ENCODE measurements around the gene VPS51.

Gene VPS51

GRCh38 chr11:65121865-65122696 lies 26.1 kb downstream of the VPS51 start, which contains the start of the genes FAU and MRPL49:
Gene FAU (minus strand): TSS chr11:65122134. CDS start chr11:65121813, 321 bp downstream.
Gene MRPL49 (plus strand): TSS chr11:65122321. CDS start chr11:65122347, 26 bp downstream.
- Histone ChIP-seq H3K9ac (ENCODE audit: low read length) (peak within 1 kb of the TSS; percentile 98), H3F3A (ENCODE audit: insufficient read depth, low read length) (peaks cover 53% of the 10 kb centered on the region), H3K36me3 (replicated peaks; ENCODE audit: insufficient read depth, low read length) (peaks cover 11% of the 10 kb centered on the region), H2AFZ (ENCODE audit: low read length) (peak within 1 kb of the TSS; percentile 80), H3K4me2 (ENCODE audit: low read depth, low read length) (peak within 1 kb of the TSS; percentile 91), H3K9me3 (replicated peaks; ENCODE audit: insufficient read depth, low read length) (no peaks in the 10 kb centered on the region), H3K4me3 (ENCODE audit: low read length) (peak within 1 kb of the TSS; percentile 100), H3K27me3 (replicated peaks; ENCODE audit: insufficient read depth, low read length) (no peaks in the 10 kb centered on the region), H3K4me1 (ENCODE audit: low read length) (peaks cover 21% of the 10 kb centered on the region), H3K9me2 (replicated peaks; ENCODE audit: insufficient read depth, low read length) (no peaks in the 10 kb centered on the region), H3K79me2 (ENCODE audit: low read length) (peaks cover 62% of the 10 kb centered on the region), H3K27ac (ENCODE audit: low read length) (peak within 1 kb of the TSS; percentile 90), H4K20me1 (ENCODE audit: insufficient read depth, low read length) (no peaks in the 10 kb centered on the region)
- peak; percentile 99 for DNase-seq
- no peak for TF ChIP-seq CTCF (IDR thresholded peaks at IDR 0.05; ENCODE audit: low read length)
- TF ChIP-seq EZH2 (optimal IDR thresholded peaks at IDR 0.05; ENCODE audit: low read depth, low read length), result no peak

GRCh38 chr11:65124480-65125196 lies 28.6 kb downstream of the VPS51 start:
- peaks cover 14% of the 10 kb centered on the region for H3K36me3 ChIP-seq (replicated peaks; ENCODE audit: insufficient read depth, low read length)
- no peaks in the 10 kb centered on the region for H3K27me3 ChIP-seq (replicated peaks; ENCODE audit: insufficient read depth, low read length)
- H3K9ac ChIP-seq (ENCODE audit: low read length), result no peak overlapping the region
- no peaks in the 10 kb centered on the region for H3K9me3 ChIP-seq (replicated peaks; ENCODE audit: insufficient read depth, low read length)
- no peaks in the 10 kb centered on the region for H4K20me1 ChIP-seq (ENCODE audit: insufficient read depth, low read length)
- TF ChIP-seq EZH2phosphoT487 (IDR thresholded peaks at IDR 0.05; ENCODE audit: low read length) (no peak), EZH2 (optimal IDR thresholded peaks at IDR 0.05; ENCODE audit: low read depth, low read length) (no peak), CTCF (IDR thresholded peaks at IDR 0.05; ENCODE audit: low read length) (no peak)
- H3K4me3 ChIP-seq (ENCODE audit: low read length), result no peak overlapping the region
- H3K4me2 ChIP-seq (ENCODE audit: low read depth, low read length), result no peak overlapping the region
- no peak overlapping the region for H2AFZ ChIP-seq (ENCODE audit: low read length)
- no peak for DNase-seq
- no peak overlapping the region for H3K27ac ChIP-seq (ENCODE audit: low read length)
- peaks cover 56% of the 10 kb centered on the region for H3F3A ChIP-seq (ENCODE audit: insufficient read depth, low read length)
- H3K79me2 ChIP-seq (ENCODE audit: low read length), result peaks cover 79% of the 10 kb centered on the region
- peaks cover 20% of the 10 kb centered on the region for H3K4me1 ChIP-seq (ENCODE audit: low read length)
- H3K9me2 ChIP-seq (replicated peaks; ENCODE audit: insufficient read depth, low read length), result no peaks in the 10 kb centered on the region

- peaks cover 12% of the 10 kb centered on the region for H3K4me1 ChIP-seq (ENCODE audit: low read length)
- H3K9ac ChIP-seq (ENCODE audit: low read length), result no peak overlapping the region
- H3K27me3 ChIP-seq (replicated peaks; ENCODE audit: insufficient read depth, low read length), result no peaks in the 10 kb centered on the region
- no peaks in the 10 kb centered on the region for H3K9me2 ChIP-seq (replicated peaks; ENCODE audit: insufficient read depth, low read length)
- peaks cover 79% of the 10 kb centered on the region for H3K79me2 ChIP-seq (ENCODE audit: low read length)
- no peak overlapping the region for H3K27ac ChIP-seq (ENCODE audit: low read length)
- no peak for DNase-seq
- peaks cover 10% of the 10 kb centered on the region for H3K36me3 ChIP-seq (replicated peaks; ENCODE audit: insufficient read depth, low read length)
- no peak overlapping the region for H3K4me2 ChIP-seq (ENCODE audit: low read depth, low read length)
- TF ChIP-seq EZH2 (optimal IDR thresholded peaks at IDR 0.05; ENCODE audit: low read depth, low read length), result no peak
- TF ChIP-seq CTCF (IDR thresholded peaks at IDR 0.05; ENCODE audit: low read length), result no peak
- no peak for TF ChIP-seq EZH2phosphoT487 (IDR thresholded peaks at IDR 0.05; ENCODE audit: low read length)
- no peaks in the 10 kb centered on the region for H3K9me3 ChIP-seq (replicated peaks; ENCODE audit: insufficient read depth, low read length)
- no peak overlapping the region for H2AFZ ChIP-seq (ENCODE audit: low read length)
- no peaks in the 10 kb centered on the region for H4K20me1 ChIP-seq (ENCODE audit: insufficient read depth, low read length)
- H3F3A ChIP-seq (ENCODE audit: insufficient read depth, low read length), result peaks cover 53% of the 10 kb centered on the region
- H3K4me3 ChIP-seq (ENCODE audit: low read length), result no peak overlapping the region
Observed at GRCh38 chr11:65125197-65126056, 29.4 kb downstream of the VPS51 start.

Measured in MM.1S (cell line).